ENCODE results near the gene HLA-E. TPM values are rescaled to one million over a fixed set of nuclear protein-coding genes. Genes with fewer than 3 reads are reported as not detected.
"Not testable (repeated sequence)": the region's sequence is repeated elsewhere in the genome, so short reads cannot be mapped to it uniquely, and the experiment has no call there.

HLA-E gene
- total and polyA plus RNA-seq, 10 of the 15 experiments (the other 5 are each of a cell fraction or from before 2014, with no cell fraction given) = 35.1 to 483 (median 267) TPM

- no peak overlapping the region for H3K4me2 ChIP-seq (ENCODE audit: control insufficient read depth, insufficient read depth)
- no peak overlapping the region for H3K27ac ChIP-seq (ENCODE audit: control insufficient read depth, insufficient read depth)
- no peaks in the 10 kb centered on the region for H4K20me1 ChIP-seq (ENCODE audit: control insufficient read depth, insufficient read depth)
- ChIA-PET RAD21 (ENCODE audit: unreplicated experiment) (no interaction called here), POLR2A (no interaction called here), CTCF (interaction anchor here (1.0 to 2.1 kb wide), 3 partner anchors 9 to 20 kb away, joined by 3 to 5 read pairs (median 4); no protein-coding TSS in a partner anchor), SMC1A (ENCODE audit: uncharacterized antibody, unreplicated experiment) (no interaction called here)
- H3K9ac ChIP-seq (ENCODE audit: control insufficient read depth, insufficient read depth, low read length) = no peak overlapping the region
- no peaks in the 10 kb centered on the region for H3K36me3 ChIP-seq (ENCODE audit: control insufficient read depth in 2 of 2, insufficient read depth in 2 of 2, low read length in 1 of 2)
- in situ Hi-C loops (cut with MboI) = no loop called here
- no peaks in the 10 kb centered on the region for H3K27me3 ChIP-seq (replicated peaks in 1 of 2; ENCODE audit: control insufficient read depth in 2 of 2, insufficient read depth in 2 of 2, low read length in 1 of 2)
- 93% methylated on average over 6 of the region's 6 CpGs for WGBS (ENCODE audit: insufficient coverage, insufficient replicate concordance, low lambda C conversion rate, missing lambda C conversion rate)
- H3K4me3 ChIP-seq = no peak overlapping the region
- H3K4me1 ChIP-seq (ENCODE audit: control insufficient read depth, insufficient read depth, low read length) = no peaks in the 10 kb centered on the region
- H2AFZ ChIP-seq (ENCODE audit: control insufficient read depth, low read depth, low read length) = no peak overlapping the region
- DNase-seq (ENCODE audit: low read depth, low spot score) = no peak
- no peak for ATAC-seq
- H3K9me3 ChIP-seq (replicated peaks; ENCODE audit: control insufficient read depth, insufficient read depth, low read length) = peaks cover 4% of the 10 kb centered on the region; the same call in 1 of the 3 replicates
- FAIRE-seq = no peak
- intact Hi-C loops (cut with micrococcal nuclease; ENCODE audit: unreplicated experiment) = no loop called here
- no TSS peak for BruUV-seq (replicated peaks)
- no peaks in the 10 kb centered on the region for H3K79me2 ChIP-seq (ENCODE audit: control insufficient read depth, insufficient read depth, low read length)
- TF ChIP-seq IKZF1 (conservative IDR thresholded peaks at IDR 0.05) = no peak
- TF ChIP-seq ZZZ3 (IDR thresholded peaks at IDR 0.05; ENCODE audit: control insufficient read depth, insufficient read length, low read depth) = no peak
- TF ChIP-seq ZNF384 (IDR thresholded peaks at IDR 0.05; ENCODE audit: borderline replicate concordance, low read depth, low read length) = no peak
- no peak for TF ChIP-seq SUPT20H (IDR thresholded peaks at IDR 0.05; ENCODE audit: borderline replicate concordance, control insufficient read depth, low read depth, low read length)
- no peak for TF ChIP-seq RCOR1 (conservative IDR thresholded peaks at IDR 0.05; ENCODE audit: low read depth, low read length)
- TF ChIP-seq KDM1A (IDR thresholded peaks at IDR 0.05; ENCODE audit: borderline replicate concordance) = no peak
- no peak for TF ChIP-seq ZNF24 (IDR thresholded peaks at IDR 0.05)
- no peak for TF ChIP-seq ESRRA (IDR thresholded peaks at IDR 0.05; ENCODE audit: low read length)
- no peak for TF ChIP-seq ELK1 (IDR thresholded peaks at IDR 0.05; ENCODE audit: low read depth, low read length)
- no peak for TF ChIP-seq MEF2B (IDR thresholded peaks at IDR 0.05; ENCODE audit: partially characterized antibody, poor library complexity, severe bottlenecking)
These were observed 31.2 kb downstream of the HLA-E start for GRCh38 chr6:30520522-30520921.

GRCh38 chr6:30521082-30521481 is 31.8 kb downstream of the HLA-E start:
- RAD21 ChIA-PET (ENCODE audit: unreplicated experiment); H4K20me1 ChIP-seq (ENCODE audit: control insufficient read depth, insufficient read depth); DNase-seq (ENCODE audit: low read depth, low spot score); H3K27me3 ChIP-seq (replicated peaks in 1 of 2; ENCODE audit: control insufficient read depth in 2 of 2, insufficient read depth in 2 of 2, low read length in 1 of 2); H3K9ac ChIP-seq (ENCODE audit: control insufficient read depth, insufficient read depth, low read length); in situ Hi-C loops (cut with MboI); intact Hi-C loops (cut with micrococcal nuclease; ENCODE audit: unreplicated experiment); BruUV-seq (replicated peaks); H3K9me3 ChIP-seq (replicated peaks; ENCODE audit: control insufficient read depth, insufficient read depth, low read length); H3K4me2 ChIP-seq (ENCODE audit: control insufficient read depth, insufficient read depth); H3K79me2 ChIP-seq (ENCODE audit: control insufficient read depth, insufficient read depth, low read length); H3K4me1 ChIP-seq (ENCODE audit: control insufficient read depth, insufficient read depth, low read length); H2AFZ ChIP-seq (ENCODE audit: control insufficient read depth, low read depth, low read length); H3K36me3 ChIP-seq (ENCODE audit: control insufficient read depth in 2 of 2, insufficient read depth in 2 of 2, low read length in 1 of 2); H3K27ac ChIP-seq (ENCODE audit: control insufficient read depth, insufficient read depth); FAIRE-seq; H3K4me3 ChIP-seq; ATAC-seq; POLR2A ChIA-PET: not testable (repeated sequence)
- CTCF ChIA-PET = interaction anchor here (1.0 to 2.1 kb wide), 3 partner anchors 10 to 20 kb away, joined by 3 to 5 read pairs (median 4); no protein-coding TSS in a partner anchor
- SMC1A ChIA-PET (ENCODE audit: uncharacterized antibody, unreplicated experiment) = interaction anchor here (2.1 kb wide), 1 partner anchor 11 kb away, joined by 5 read pairs; no protein-coding TSS in a partner anchor
- WGBS (ENCODE audit: insufficient coverage, insufficient replicate concordance, low lambda C conversion rate, missing lambda C conversion rate) = 70% methylated on average over 7 of the region's 7 CpGs

- H3K4me3 ChIP-seq; intact Hi-C loops (cut with micrococcal nuclease; ENCODE audit: unreplicated experiment); H3K27ac ChIP-seq (ENCODE audit: control insufficient read depth, insufficient read depth); BruUV-seq (replicated peaks); H3K9ac ChIP-seq (ENCODE audit: control insufficient read depth, insufficient read depth, low read length); RAD21 ChIA-PET (ENCODE audit: unreplicated experiment); DNase-seq (ENCODE audit: low read depth, low spot score); H3K4me1 ChIP-seq (ENCODE audit: control insufficient read depth, insufficient read depth, low read length); FAIRE-seq; ATAC-seq; H2AFZ ChIP-seq (ENCODE audit: control insufficient read depth, low read depth, low read length); H3K27me3 ChIP-seq (replicated peaks in 1 of 2; ENCODE audit: control insufficient read depth in 2 of 2, insufficient read depth in 2 of 2, low read length in 1 of 2); H3K9me3 ChIP-seq (replicated peaks; ENCODE audit: control insufficient read depth, insufficient read depth, low read length); H3K4me2 ChIP-seq (ENCODE audit: control insufficient read depth, insufficient read depth); H3K79me2 ChIP-seq (ENCODE audit: control insufficient read depth, insufficient read depth, low read length); H3K36me3 ChIP-seq (ENCODE audit: control insufficient read depth in 2 of 2, insufficient read depth in 2 of 2, low read length in 1 of 2); H4K20me1 ChIP-seq (ENCODE audit: control insufficient read depth, insufficient read depth); in situ Hi-C loops (cut with MboI): not testable (repeated sequence)
- CTCF ChIA-PET = interaction anchor here (1.6 to 2.1 kb wide), 3 partner anchors 11 to 23 kb away, joined by 4 to 5 read pairs (median 5); no protein-coding TSS in a partner anchor
- 46% methylated on average over 5 of the region's 5 CpGs for WGBS (ENCODE audit: insufficient coverage, insufficient replicate concordance, low lambda C conversion rate, missing lambda C conversion rate)
- SMC1A ChIA-PET (ENCODE audit: uncharacterized antibody, unreplicated experiment) = interaction anchor here (0.9 to 2.1 kb wide), 3 partner anchors 10 to 35 kb away, joined by 3 to 5 read pairs (median 4); no protein-coding TSS in a partner anchor
- POLR2A ChIA-PET = interaction anchor here (1.3 kb wide), 1 partner anchor 18 kb away, joined by 5 read pairs; no protein-coding TSS in a partner anchor
These were observed 32.6 kb downstream of the HLA-E start for GRCh38 chr6:30521952-30522351.

All from GM12878 (cell line).